Psoas muscle (tissue), 8 donors: ENCODE measurements around the gene PRTFDC1. TPM values are rescaled to one million over a fixed set of nuclear protein-coding genes. Genes with fewer than 3 reads are reported as not detected.

Experiments used
- ATAC-seq, 4 donors: fragments of 200-7000 bp; cut with Tn5 transposase; one replicate each; pipeline ENCODE4 v1.9.1; 2020; ENCODE audit warnings: moderate library complexity in 3 of 4, mild to moderate bottlenecking in 2 of 4
- DNase-seq, 2 donors: peaks; one replicate each; pipeline ENCODE4 v3.0.0-alpha.2; 2020
- H3K27ac ChIP-seq: fragments of 200-600 bp; one replicate; pipeline ENCODE4 v1.8.0; 2022
- H3K27me3 ChIP-seq, 3 donors: fragments of 200-600 bp in 1 of 3; one replicate each; pipeline versions ENCODE4 v1.6.1 to v1.8.0; 2013 to 2022; ENCODE audit warnings: low read length in 2 of 3, mild to moderate bottlenecking in 2 of 3, moderate library complexity in 1 of 3; ENCODE audit not compliant: insufficient read depth in 3 of 3
- H3K36me3 ChIP-seq, 2 donors: fragments of 200-600 bp in 1 of 2; one replicate each; pipeline versions ENCODE4 v1.6.1 to v1.8.0; 2013 to 2022; ENCODE audit warnings: low read depth in 1 of 2, mild to moderate bottlenecking in 1 of 2, moderate library complexity in 1 of 2; ENCODE audit not compliant: insufficient read depth in 1 of 2
- H3K4me1 ChIP-seq: fragments of 200-600 bp; one replicate; pipeline ENCODE4 v1.8.0; 2022
- H3K4me3 ChIP-seq: fragments of 200-600 bp; one replicate; pipeline ENCODE4 v1.8.0; 2022; ENCODE audit warnings: mild to moderate bottlenecking
- H3K9me3 ChIP-seq: fragments of 200-600 bp; one replicate; pipeline ENCODE4 v1.8.0; 2022
- CTCF ChIP-seq: fragments of 200-600 bp; IDR thresholded peaks from one replicate; pipeline ENCODE4 v1.8.0; 2022; ENCODE audit warnings: antibody characterized with exemption
- WGBS, 3 donors: extraction: QIAGEN DNeasy Blood & Tissue Kit; methylation state at CpG; one replicate each; pipeline versions ENCODE4 v1.1.6 to v1.1.7; 2013; 5-methylcytosine and 5-hydroxymethylcytosine counted together
- intact Hi-C, 2 donors: fragments of 100-400 bp; cut with DNase I; formaldehyde crosslinking; loops; one replicate each; pipeline versions ENCODE4 v1.11.0 to v1.14.2; 2022
- polyA plus RNA-seq, 3 donors: library from polyadenylated mRNA; stranded (reverse); fragments of 200-250 nt; gene quantifications; one replicate each; pipeline ENCODE4 v1.2.3, GENCODE V29; 2013
- total RNA-seq, 4 donors: library from RNA; stranded (reverse); fragmentation: NEBNext Ultra II Directional in 2 of 4; extraction: Animal tissue kit (Norgen Biotek cat#: 25700) in 2 of 4; gene quantifications; one replicate each; pipeline versions ENCODE4 v1.2.1 to v1.2.4, GENCODE V29; 2021 to 2023
- donor health status: healthy with polysubstance abuse.
- donor health status: DM: no; HTN: no; CAD: no; lungs with moderate emphysema.
- donor health status: Bipolar disorder and iron deficiency.
- donor health status: healthy.
- donor health status: DM: yes; HTN: yes; CAD: no.
- donor health status: DM: no; HTN: no; CAD: no.
- donor health status: DM: no; HTN: no; CAD: no.
- donor health status: DM: yes; HTN: yes; CAD: no.

The PRTFDC1 gene
- total and polyA plus RNA-seq, 7 donors: 0.14 to 0.84 (median 0.43) TPM

GRCh38 chr10:24906372-24906771 lies 46.0 kb downstream of the PRTFDC1 start:
- no peaks in the 10 kb centered on the region for H3K27me3 ChIP-seq
- no peaks in the 10 kb centered on the region for H3K36me3 ChIP-seq
- DNase-seq (no peak), ATAC-seq (no peak)
- no peak overlapping the region for H3K4me3 ChIP-seq
- intact Hi-C loops: no loop called here
- TF ChIP-seq CTCF: no peak
- WGBS, 3 donors: 89 to 94% (median 92%) methylated on average over 3 of the region's 3 CpGs
- H3K9me3 ChIP-seq: no peaks in the 10 kb centered on the region
- H3K27ac ChIP-seq: no peak overlapping the region
- H3K4me1 ChIP-seq: peaks cover 10% of the 10 kb centered on the region

GRCh38 chr10:24904824-24905223 lies 47.6 kb downstream of the PRTFDC1 start:
- ATAC-seq (no peak), DNase-seq (no peak)
- Histone ChIP-seq H3K36me3 (no peaks in the 10 kb centered on the region), H3K27ac (no peak overlapping the region), H3K4me1 (peaks cover 15% of the 10 kb centered on the region), H3K9me3 (no peaks in the 10 kb centered on the region), H3K4me3 (no peak overlapping the region), H3K27me3 (no peaks in the 10 kb centered on the region)
- no peak for TF ChIP-seq CTCF
- intact Hi-C loops: no loop called here
- 93 to 96% (median 93%) methylated on average over 4 of the region's 4 CpGs for WGBS, 3 donors

- H3K4me1 ChIP-seq: peaks cover 15% of the 10 kb centered on the region
- H3K4me3 ChIP-seq: no peak overlapping the region
- H3K9me3 ChIP-seq: no peaks in the 10 kb centered on the region
- TF ChIP-seq CTCF: no peak
- H3K36me3 ChIP-seq: no peaks in the 10 kb centered on the region
- ATAC-seq: no peak
- WGBS, 3 donors: 76 to 88% (median 82%) methylated on average over 1 of the region's 1 CpG
- H3K27ac ChIP-seq: no peak overlapping the region
- no peak for DNase-seq
- intact Hi-C loops: no loop called here
- no peaks in the 10 kb centered on the region for H3K27me3 ChIP-seq
Observed at GRCh38 chr10:24902400-24902728, 50.0 kb downstream of the PRTFDC1 start.

- DNase-seq: peak; percentile 32 to 64
Observed at GRCh38 chr10:24901686-24902399, 50.6 kb downstream of the PRTFDC1 start.

More at GRCh38 chr10:24901686-24902399, 50.6 kb downstream of the PRTFDC1 start:
- Histone ChIP-seq H3K9me3 (no peaks in the 10 kb centered on the region), H3K4me1 (peaks cover 15% of the 10 kb centered on the region), H3K36me3 (no peaks in the 10 kb centered on the region), H3K27ac (peak overlapping the region; percentile 4), H3K27me3 (no peaks in the 10 kb centered on the region), H3K4me3 (no peak overlapping the region)
- WGBS, 3 donors: 34 to 44% (median 35%) methylated on average over 5 of the region's 5 CpGs
- ATAC-seq: peak; percentile 73 to 93 (median 88)
- TF ChIP-seq CTCF: no peak
- intact Hi-C loops: no loop called here
